HepG2 (cell line): Measurements from ENCODE around the gene UBE3D. TPM values are rescaled to one million over a fixed set of nuclear protein-coding genes. Genes with fewer than 3 reads are reported as not detected.

Experiments used
- ATAC-seq: fragments of 200-7000 bp; cut with Tn5 transposase; 3 replicates; pipeline ENCODE4 v1.9.1; 2020; ENCODE audit warnings: mild to moderate bottlenecking, moderate library complexity
- BruUV-seq: library from RNA; stranded (reverse); fragments of 400-500 nt; replicated peaks from 2 replicates; lab custom pipeline; 2021; lab: Mats Ljungman, UMichigan
- CTCF ChIA-PET: fragments of 300-600 bp; formaldehyde crosslinking; extraction: SDS; loops from one replicate; lab custom pipeline; 2021; ENCODE audit warnings: low total read pairs, inconsistent platforms, low intra/inter-chr PET ratio; lab: Yijun Ruan, JAX
- POLR2A ChIA-PET: fragments of 350-600 bp; sonication (Branson Sonifier 250); formaldehyde crosslinking; loops from one replicate; lab custom pipeline; 2020; ENCODE audit warnings: antibody characterized with exemption, inconsistent platforms; lab: Yijun Ruan, JAX
- DNase-seq: peaks from one replicate; pipeline ENCODE4 v3.0.0-alpha.2; 2015; ENCODE audit warnings: low spot score
- FAIRE-seq: peaks from 3 replicates; lab custom pipeline; 2011; peaks lifted over from hg19 to GRCh38; lab: Jason Lieb, UNC
- H2AFZ ChIP-seq: one replicate; pipeline ENCODE4 v1.6.1; 2011; ENCODE audit warnings: low read length, inconsistent platforms
- H3K27ac ChIP-seq: fragments of 300-600 bp; 3 replicates; pipeline ENCODE4 v1.8.0; 2011; ENCODE audit warnings: mixed run types, mild to moderate bottlenecking, mixed read lengths, low read length, inconsistent platforms; ENCODE audit not compliant: insufficient read depth; ENCODE audit errors: extremely low read length
- H3K27me3 ChIP-seq, 2 experiments: fragments of 200-600 bp in 1 of 2; 2 replicates in 1 of 2; 3 replicates in 1 of 2; pipeline versions ENCODE4 v1.6.0 to v1.8.0; 2011; ENCODE audit warnings: low read length in 2 of 2, mild to moderate bottlenecking in 2 of 2, moderate library complexity in 2 of 2, inconsistent platforms in 1 of 2; ENCODE audit not compliant: insufficient read depth in 2 of 2, control insufficient read depth in 1 of 2
- H3K36me3 ChIP-seq, 2 experiments: fragments of 200-600 bp in 1 of 2; replicated peaks in 1 of 2; 2 replicates in 1 of 2; 3 replicates in 1 of 2; pipeline versions ENCODE4 v1.5.1 to v1.8.0; 2011; ENCODE audit warnings: low read length in 2 of 2, inconsistent platforms in 1 of 2; ENCODE audit not compliant: insufficient read depth in 2 of 2, control insufficient read depth in 1 of 2
- H3K4me1 ChIP-seq: 2 replicates; pipeline ENCODE4 v1.5.1; 2012; ENCODE audit warnings: low read length, inconsistent platforms; ENCODE audit not compliant: insufficient read depth
- H3K4me2 ChIP-seq: 2 replicates; pipeline ENCODE4 v1.6.0; 2011; ENCODE audit warnings: low read depth, low read length, inconsistent platforms
- H3K4me3 ChIP-seq, 3 experiments: fragments of 200-600 bp in 1 of 3; sonication (generic), shearing (Covaris generic) in 1 of 3; replicated peaks in 1 of 3; 2 replicates each; pipeline ENCODE4 v1.5.1; 2011 to 2016; ENCODE audit warnings: low read length in 3 of 3, inconsistent platforms in 2 of 3, low read depth in 2 of 3, mild to moderate bottlenecking in 2 of 3, control low read depth in 1 of 3, mixed read lengths in 1 of 3; ENCODE audit not compliant: insufficient read depth in 1 of 3
- H3K79me2 ChIP-seq: one replicate; pipeline ENCODE4 v1.6.1; 2011; ENCODE audit warnings: low read length, inconsistent platforms; ENCODE audit not compliant: insufficient read depth
- H3K9ac ChIP-seq: 2 replicates; pipeline ENCODE4 v1.6.0; 2011; ENCODE audit warnings: mild to moderate bottlenecking, low read depth, low read length, inconsistent platforms; ENCODE audit not compliant: insufficient read depth
- H3K9me3 ChIP-seq: 2 replicates; pipeline ENCODE4 v1.5.1; 2012; ENCODE audit warnings: mild to moderate bottlenecking, low read length
- H4K20me1 ChIP-seq: 2 replicates; pipeline ENCODE4 v1.6.0; 2011; ENCODE audit warnings: inconsistent platforms, mild to moderate bottlenecking, low read length, moderate library complexity; ENCODE audit not compliant: insufficient read depth
- ARID2 ChIP-seq: sonication (generic); formaldehyde crosslinking; IDR thresholded peaks from 2 replicates; pipeline ENCODE4 v1.8.1; 2022; ENCODE audit warnings: mild to moderate bottlenecking, missing genetic modification reagents, borderline replicate concordance
- CHD2 ChIP-seq: IDR thresholded peaks from 2 replicates; pipeline ENCODE4 v1.6.1; 2011; ENCODE audit warnings: low read depth, low read length, improper control_type of control experiment
- DNMT1 ChIP-seq: sonication (generic); formaldehyde crosslinking; IDR thresholded peaks from 2 replicates; pipeline ENCODE4 v1.5.1; 2020; ENCODE audit warnings: mild to moderate bottlenecking, missing genetic modification reagents
- ELF3 ChIP-seq: IDR thresholded peaks from 2 replicates; pipeline ENCODE4 v1.6.1; 2016; ENCODE audit warnings: missing genetic modification reagents, missing compliant biosample characterization
- GZF1 ChIP-seq: sonication (generic); formaldehyde crosslinking; IDR thresholded peaks from 2 replicates; pipeline ENCODE4 v1.5.1; 2020; ENCODE audit warnings: mild to moderate bottlenecking, missing genetic modification reagents
- IKZF1 ChIP-seq: fragments of 450-650 bp; IDR thresholded peaks from 2 replicates; pipeline ENCODE4 v1.7.1; 2016
- JUND ChIP-seq: sonication (generic); formaldehyde crosslinking; IDR thresholded peaks from 2 replicates; pipeline ENCODE4 v1.8.0; 2022; ENCODE audit warnings: mild to moderate bottlenecking, missing genetic modification reagents
- PLSCR1 ChIP-seq: sonication (generic); formaldehyde crosslinking; IDR thresholded peaks from 2 replicates; pipeline ENCODE4 v1.5.0; 2020; ENCODE audit warnings: missing genetic modification reagents, mild to moderate bottlenecking, borderline replicate concordance
- ZFP1 ChIP-seq: IDR thresholded peaks from 2 replicates; pipeline ENCODE4 v1.6.1; 2016
- ZMYM3 ChIP-seq: sonication (generic); formaldehyde crosslinking; IDR thresholded peaks from 2 replicates; pipeline ENCODE4 v1.5.1; 2020; ENCODE audit warnings: mild to moderate bottlenecking, missing genetic modification reagents
- ZNF230 ChIP-seq: sonication (generic); formaldehyde crosslinking; IDR thresholded peaks from 2 replicates; pipeline ENCODE4 v1.4.0; 2020; ENCODE audit warnings: mild to moderate bottlenecking, missing genetic modification reagents
- ZNF678 ChIP-seq: sonication (generic); formaldehyde crosslinking; IDR thresholded peaks from 2 replicates; pipeline ENCODE4 v1.4.0; 2020; ENCODE audit warnings: mild to moderate bottlenecking, missing genetic modification reagents
- ZNF740 ChIP-seq: sonication (generic); formaldehyde crosslinking; IDR thresholded peaks from 2 replicates; pipeline ENCODE4 v1.4.0; 2020; ENCODE audit warnings: missing genetic modification reagents
- WGBS: methylation state at CpG from one replicate; pipeline ENCODE4 v1.1.6; 2017; ENCODE audit warnings: low lambda C conversion rate; 5-methylcytosine and 5-hydroxymethylcytosine counted together
- in situ Hi-C: cut with HindIII; loops from 2 replicates; pipeline ENCODE4 v1.10.0; 2017; ENCODE audit warnings: low pct_unique_long_range_greater_than_20kb; ENCODE audit not compliant: extremely low pct_ligation_motif_present
- intact Hi-C: fragments of 100-400 bp; cut with micrococcal nuclease; formaldehyde crosslinking; loops from one replicate; pipeline ENCODE4 v1.10.0; 2022; ENCODE audit not compliant: unreplicated experiment
- polyA plus RNA-seq, 8 experiments: library from polyadenylated mRNA; depleted of rRNA in 3 of 8; stranded (reverse) in 7 of 8; unstranded in 1 of 8; fragments of >200 nt; fragmentation: Illumina TruSeq in 4 of 8; extraction: Trizol in 4 of 8; gene quantifications; 2 replicates each; pipeline versions ENCODE4 v1.2.1 to v1.2.3, GENCODE V29; 2011 to 2016; ENCODE audit warnings: low read depth in 4 of 8, missing spikeins in 1 of 8, mixed read lengths in 1 of 8; ENCODE audit not compliant: insufficient read depth in 1 of 8
- total RNA-seq, 5 experiments: library from RNA; depleted of rRNA; stranded (reverse); fragments of >200 nt; fragmentation: Illumina TruSeq; extraction: Trizol; gene quantifications; 2 replicates each; pipeline ENCODE4 v1.2.3, GENCODE V29; 2016; ENCODE audit warnings: low read depth in 1 of 5

The UBE3D gene
- total and polyA plus RNA-seq, 2 of the 13 experiments (the other 11 are each of a cell fraction or from before 2014, with no cell fraction given), result 5.1 to 11.4 TPM

GRCh38 chr6:83071707-83072106, 6.1 kb upstream of the UBE3D start:
- Histone ChIP-seq H3K4me3 (no peak overlapping the region), H3K4me1 (peaks cover 14% of the 10 kb centered on the region), H3K27me3 (no peaks in the 10 kb centered on the region; a peak in 1 of 5 replicates), H3K27ac (no peak overlapping the region), H3K79me2 (peaks cover 18% of the 10 kb centered on the region), H3K4me2 (no peak overlapping the region), H3K36me3 (no peaks in the 10 kb centered on the region), H4K20me1 (no peaks in the 10 kb centered on the region), H2AFZ (no peak overlapping the region), H3K9ac (no peak overlapping the region), H3K9me3 (no peaks in the 10 kb centered on the region)
- BruUV-seq, result no TSS peak
- ATAC-seq (no peak), FAIRE-seq (no peak), DNase-seq (no peak)
- intact Hi-C loops (no loop called here), in situ Hi-C loops (loop anchor here (25.0 kb wide), 1 partner anchor 484 kb away; no protein-coding TSS in a partner anchor)
- TF ChIP-seq ZFP1 (CRISPR knock-in tag), result no peak
- TF ChIP-seq ZNF740 (CRISPR knock-in tag), result no peak
- TF ChIP-seq CHD2, result no peak
- TF ChIP-seq DNMT1 (CRISPR knock-in tag), result no peak
- TF ChIP-seq ZNF678 (CRISPR knock-in tag), result no peak
- TF ChIP-seq GZF1 (CRISPR knock-in tag), result no peak
- no peak for TF ChIP-seq ELF3 (CRISPR knock-in tag)
- TF ChIP-seq ZNF230, result no peak
- TF ChIP-seq ZMYM3 (CRISPR knock-in tag), result no peak
- TF ChIP-seq PLSCR1, result no peak
- no peak for TF ChIP-seq IKZF1
- TF ChIP-seq JUND (CRISPR knock-in tag), result no peak
- TF ChIP-seq ARID2 (CRISPR knock-in tag), result no peak
- WGBS, result 95% methylated on average over 1 of the region's 1 CpG
- ChIA-PET CTCF (no interaction called here), POLR2A (no interaction called here)
